DMS53 (cell line): ENCODE measurements around the gene WDR46.
"Not testable (repeated sequence)": the region's sequence is repeated elsewhere in the genome, so short reads cannot be mapped to it uniquely, and the experiment has no call there.

ENCODE experiments used
- DNase-seq: peaks from one replicate; lab custom pipeline; 2025; lab: John Stamatoyannopoulos, UW

Gene WDR46

GRCh38 chr6:33288141-33288920 lies 708 bp downstream of the WDR46 start:
- DNase-seq = no peak

GRCh38 chr6:33286946-33287914 lies 1.8 kb downstream of the WDR46 start:
- no peak for DNase-seq

- not testable (repeated sequence) for DNase-seq
Measured at GRCh38 chr6:33285214-33285613, 3.8 kb downstream of the WDR46 start.

GRCh38 chr6:33280539-33280938 lies 8.5 kb downstream of the WDR46 start:
- DNase-seq = no peak

- DNase-seq = peak; percentile 91
Measured at GRCh38 chr6:33279971-33280511, 9.0 kb downstream of the WDR46 start.

GRCh38 chr6:33279257-33279695 lies 9.8 kb downstream of the WDR46 start:
- no peak for DNase-seq

- DNase-seq = no peak
Measured at GRCh38 chr6:33278810-33279209, 10.2 kb downstream of the WDR46 start.

- DNase-seq = peak; percentile 35
Measured at GRCh38 chr6:33278392-33278741, 10.7 kb downstream of the WDR46 start.

GRCh38 chr6:33277663-33278391 lies 11.2 kb downstream of the WDR46 start:
- no peak for DNase-seq

- DNase-seq = peak; percentile 96
Measured at GRCh38 chr6:33276864-33277662, 12.0 kb downstream of the WDR46 start, which contains the start of gene B3GALT4. Gene B3GALT4 (plus strand): TSS chr6:33277123. CDS start chr6:33277420, 297 bp downstream.

- no peak for DNase-seq
Measured at GRCh38 chr6:33276581-33276863, 12.5 kb downstream of the WDR46 start.

- not testable (repeated sequence) for DNase-seq
Measured at GRCh38 chr6:33275795-33276580, 13.1 kb downstream of the WDR46 start.

- DNase-seq = no peak
Measured at GRCh38 chr6:33273924-33274902, 14.8 kb downstream of the WDR46 start.

- DNase-seq = no peak
Measured at GRCh38 chr6:33273129-33273923, 15.7 kb downstream of the WDR46 start.

GRCh38 chr6:33272275-33273128 lies 16.5 kb downstream of the WDR46 start:
- DNase-seq = no peak

- peak; percentile 99 for DNase-seq
Measured at GRCh38 chr6:33271468-33272274, 17.4 kb downstream of the WDR46 start, which contains the start of the genes RPS18 and VPS52. Gene RPS18 (plus strand): TSS chr6:33272075. CDS start chr6:33272120, 45 bp downstream. Gene VPS52 (minus strand): TSS chr6:33271876. CDS start chr6:33271675, 201 bp downstream.
